SK-N-SH (cell line): ENCODE measurements around the gene KCNAB1. TPM values are rescaled to one million over a fixed set of nuclear protein-coding genes. Genes with fewer than 3 reads are reported as not detected.

Experiments
- CTCF ChIA-PET: fragments of 300-600, 350-600 bp; formaldehyde crosslinking; extraction: SDS; loops from one replicate; lab custom pipeline; 2021; lab: Yijun Ruan, JAX
- POLR2A ChIA-PET: fragments of 350-600 bp; sonication (Branson Sonifier 250); formaldehyde crosslinking; extraction: SDS; loops from one replicate; lab custom pipeline; 2020; ENCODE audit warnings: antibody characterized with exemption, inconsistent platforms; lab: Yijun Ruan, JAX
- DNase-seq: peaks from one replicate; pipeline ENCODE4 v3.0.0; 2012
- H2AFZ ChIP-seq: fragments of 200-600 bp; sonication (generic); 2 replicates; pipeline ENCODE4 v1.8.1; 2016; ENCODE audit warnings: antibody characterized with exemption, mild to moderate bottlenecking, low read depth
- H3F3A ChIP-seq: fragments of 200-600 bp; sonication (generic); replicated peaks from 2 replicates; pipeline ENCODE3; 2016; ENCODE audit warnings: antibody characterized with exemption, mild to moderate bottlenecking; ENCODE audit not compliant: insufficient read depth
- H3K27ac ChIP-seq, 2 experiments: fragments of 200-500 bp in 1 of 2; fragments of 200-600 bp in 1 of 2; sonication (Bioruptor generic) in 1 of 2; sonication (generic), shearing (Covaris generic) in 1 of 2; 2 replicates each; pipeline versions ENCODE4 v1.5.1 to v1.6.1; 2014 to 2016; ENCODE audit warnings: low read depth in 2 of 2, inconsistent platforms in 1 of 2, low read length in 1 of 2, mild to moderate bottlenecking in 1 of 2, mixed read lengths in 1 of 2
- H3K27me3 ChIP-seq: fragments of 200-600 bp; sonication (generic), shearing (Covaris generic); 2 replicates; pipeline ENCODE4 v1.6.1; 2016; ENCODE audit warnings: mixed run types; ENCODE audit not compliant: insufficient read depth
- H3K36me3 ChIP-seq, 2 experiments: fragments of 200-500 bp in 1 of 2; fragments of 200-600 bp in 1 of 2; sonication (Bioruptor generic) in 1 of 2; sonication (generic) in 1 of 2; replicated peaks in 1 of 2; 2 replicates each; pipeline versions ENCODE3 to v1.5.1; 2014 to 2016; ENCODE audit warnings: low read length in 1 of 2, mild to moderate bottlenecking in 1 of 2; ENCODE audit not compliant: insufficient read depth in 2 of 2, control insufficient read depth in 1 of 2
- H3K4me1 ChIP-seq, 2 experiments: fragments of 200-500 bp in 1 of 2; fragments of 200-600 bp in 1 of 2; sonication (Bioruptor generic) in 1 of 2; sonication (generic), shearing (Covaris generic) in 1 of 2; 2 replicates each; pipeline versions ENCODE4 v1.5.1 to v1.6.1; 2014 to 2016; ENCODE audit warnings: low read depth in 1 of 2, low read length in 1 of 2, mixed run types in 1 of 2; ENCODE audit not compliant: insufficient read depth in 2 of 2, control insufficient read depth in 1 of 2
- H3K4me2 ChIP-seq: fragments of 200-600 bp; sonication (generic), shearing (Covaris generic); 2 replicates; pipeline ENCODE4 v1.6.1; 2017; ENCODE audit warnings: mixed run types
- H3K4me3 ChIP-seq, 2 experiments: fragments of 200-500 bp in 1 of 2; fragments of 200-600 bp in 1 of 2; sonication (Bioruptor generic) in 1 of 2; sonication (generic), shearing (Covaris generic) in 1 of 2; 2 replicates each; pipeline versions ENCODE4 v1.5.1 to v1.8.1; 2014 to 2016; ENCODE audit warnings: low read depth in 2 of 2, inconsistent platforms in 1 of 2, low read length in 1 of 2, mild to moderate bottlenecking in 1 of 2, mixed read lengths in 1 of 2, moderate library complexity in 1 of 2
- H3K79me2 ChIP-seq: fragments of 200-600 bp; sonication (generic); 2 replicates; pipeline ENCODE4 v1.8.1; 2017; ENCODE audit warnings: mild to moderate bottlenecking; ENCODE audit not compliant: insufficient read depth
- H3K9ac ChIP-seq: fragments of 200-600 bp; sonication (generic); 2 replicates; pipeline ENCODE4 v1.6.1; 2017; ENCODE audit warnings: mixed run types
- H3K9me2 ChIP-seq: fragments of 200-600 bp; sonication (generic); 2 replicates; pipeline ENCODE4 v1.6.1; 2017; ENCODE audit warnings: mixed run types
- H3K9me3 ChIP-seq: fragments of 200-600 bp; sonication (generic); 2 replicates; pipeline ENCODE4 v1.6.1; 2017; ENCODE audit warnings: mixed run types, mild to moderate bottlenecking, moderate library complexity
- H4K20me1 ChIP-seq: fragments of 200-600 bp; sonication (generic); 2 replicates; pipeline ENCODE4 v1.6.1; 2017; ENCODE audit warnings: mild to moderate bottlenecking, mixed run types; ENCODE audit not compliant: insufficient read depth
- EP300 ChIP-seq, 2 experiments: IDR thresholded peaks; 2 replicates each; pipeline versions ENCODE4 v1.4.0 to v1.6.1; 2012; ENCODE audit warnings: borderline replicate concordance in 1 of 2, low read depth in 1 of 2, low read length in 1 of 2
- GATA2 ChIP-seq: sonication (generic); formaldehyde crosslinking; IDR thresholded peaks from 2 replicates; pipeline ENCODE4 v1.5.0; 2020; ENCODE audit warnings: mild to moderate bottlenecking, missing genetic modification reagents
- JUND ChIP-seq: IDR thresholded peaks from 2 replicates; pipeline ENCODE4 v1.4.0; 2012
- RAD21 ChIP-seq: IDR thresholded peaks from 2 replicates; pipeline ENCODE4 v1.6.1; 2012; ENCODE audit warnings: mild to moderate bottlenecking, low read length
- RCOR1 ChIP-seq: fragments of 150-350 bp; IDR thresholded peaks from 2 replicates; pipeline ENCODE4 v1.6.1; 2017; ENCODE audit warnings: antibody characterized with exemption, low read length
- TCF12 ChIP-seq: IDR thresholded peaks from 2 replicates; pipeline ENCODE4 v1.4.0; 2012
- YY1 ChIP-seq: IDR thresholded peaks from 2 replicates; pipeline ENCODE4 v1.4.0; 2012; ENCODE audit warnings: low read depth, mild to moderate bottlenecking
- WGBS: methylation state at CpG from one replicate; pipeline ENCODE4 v1.1.6; 2017; ENCODE audit warnings: low lambda C conversion rate; 5-methylcytosine and 5-hydroxymethylcytosine counted together
- polyA plus RNA-seq, 3 experiments: library from polyadenylated mRNA; depleted of rRNA; stranded (reverse); fragments of >200 nt; gene quantifications; 2 replicates each; pipeline ENCODE4 v1.2.3, GENCODE V29; 2012
- TF ChIP-seq, protein P1 (sequence below): IDR thresholded peaks from 2 replicates; pipeline ENCODE4 v1.4.0; 2012; ENCODE audit warnings: low read depth
- TF ChIP-seq, protein P2 (sequence below): IDR thresholded peaks from 2 replicates; pipeline ENCODE4 v1.4.0; 2012; ENCODE audit warnings: low read depth, borderline replicate concordance
- TF ChIP-seq, protein P3 (sequence below): IDR thresholded peaks from 2 replicates; pipeline ENCODE4; 2012
- TF ChIP-seq, protein P4 (sequence below): fragments of 150-350 bp; IDR thresholded peaks from 2 replicates; pipeline ENCODE4 v1.6.1; 2017; ENCODE audit warnings: antibody characterized with exemption, low read length, low read depth, borderline replicate concordance

Gene KCNAB1
- polyA plus RNA-seq, 1 of the 3 experiments (the other 2 are of a cell fraction) = 82.1 TPM

DNA sequence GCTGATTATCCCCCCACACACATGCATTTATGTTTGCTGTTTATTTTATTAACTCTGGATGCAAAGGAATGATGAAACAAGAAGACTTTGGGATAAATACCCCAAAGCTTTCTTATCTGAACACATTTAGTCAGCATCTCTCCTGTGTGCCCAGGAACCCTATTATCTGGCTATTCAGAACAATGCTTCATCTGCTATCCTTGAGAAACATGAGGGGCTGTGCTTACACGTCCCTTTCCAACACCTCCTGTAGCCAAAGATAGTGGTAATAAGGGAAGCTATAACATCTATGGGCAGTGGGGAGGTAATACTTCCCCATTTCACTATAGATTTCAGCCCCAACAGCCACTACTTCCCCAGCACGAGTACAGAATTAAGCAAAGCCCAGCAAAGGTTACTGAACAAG is 339.8 kb downstream of the KCNAB1 start (continued):
- no peak for TF ChIP-seq RAD21
- no peak for TF ChIP-seq RCOR1
- TF ChIP-seq, protein P1, sequence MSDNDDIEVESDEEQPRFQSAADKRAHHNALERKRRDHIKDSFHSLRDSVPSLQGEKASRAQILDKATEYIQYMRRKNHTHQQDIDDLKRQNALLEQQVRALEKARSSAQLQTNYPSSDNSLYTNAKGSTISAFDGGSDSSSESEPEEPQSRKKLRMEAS = no peak

DNA sequence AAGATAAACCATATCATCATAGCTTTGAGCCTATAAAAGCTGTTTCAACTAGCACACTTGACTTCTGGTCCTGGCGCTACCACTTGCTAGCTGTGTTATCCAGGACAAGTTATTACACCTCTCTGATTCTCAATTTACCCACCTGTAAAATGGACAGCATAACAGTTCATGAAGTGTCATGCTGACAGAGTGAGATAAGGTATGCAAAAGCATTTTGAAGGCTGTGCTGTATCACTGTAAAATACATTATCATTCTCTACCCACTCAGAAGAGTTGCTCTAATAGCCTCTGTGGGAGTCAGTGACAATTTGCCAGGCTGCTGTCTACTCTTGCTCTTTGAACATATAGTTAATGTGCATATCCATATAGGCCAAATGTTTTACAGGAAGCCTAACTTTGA is 341.5 kb downstream of the KCNAB1 start:
- H3K9me2 ChIP-seq = no peaks in the 10 kb centered on the region
- ChIA-PET POLR2A (no interaction called here), CTCF (interaction anchor here (1.2 to 2.1 kb wide), 4 partner anchors 11 to 310 kb away, joined by 3 to 16 read pairs (median 4); no protein-coding TSS in a partner anchor)
- no peaks in the 10 kb centered on the region for H3K27me3 ChIP-seq
- H3K36me3 ChIP-seq = peaks cover 47 to 70% of the 10 kb centered on the region in 2 experiments
- peaks cover 3% of the 10 kb centered on the region; the same call in 1 of the 2 replicates for H3K79me2 ChIP-seq
- H3F3A ChIP-seq = peaks cover 13% of the 10 kb centered on the region
- H3K4me3 ChIP-seq = no peak overlapping the region
- WGBS = 91% methylated on average over 1 of the region's 1 CpG
- TF ChIP-seq, protein P2, sequence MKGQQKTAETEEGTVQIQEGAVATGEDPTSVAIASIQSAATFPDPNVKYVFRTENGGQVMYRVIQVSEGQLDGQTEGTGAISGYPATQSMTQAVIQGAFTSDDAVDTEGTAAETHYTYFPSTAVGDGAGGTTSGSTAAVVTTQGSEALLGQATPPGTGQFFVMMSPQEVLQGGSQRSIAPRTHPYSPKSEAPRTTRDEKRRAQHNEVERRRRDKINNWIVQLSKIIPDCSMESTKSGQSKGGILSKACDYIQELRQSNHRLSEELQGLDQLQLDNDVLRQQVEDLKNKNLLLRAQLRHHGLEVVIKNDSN = no peak
- TF ChIP-seq, protein P1 = no peak
- TF ChIP-seq TCF12 = no peak
- TF ChIP-seq GATA2 = no peak
- TF ChIP-seq RAD21 = no peak
- TF ChIP-seq YY1 = no peak
- TF ChIP-seq JUND = no peak
- TF ChIP-seq, protein P3, sequence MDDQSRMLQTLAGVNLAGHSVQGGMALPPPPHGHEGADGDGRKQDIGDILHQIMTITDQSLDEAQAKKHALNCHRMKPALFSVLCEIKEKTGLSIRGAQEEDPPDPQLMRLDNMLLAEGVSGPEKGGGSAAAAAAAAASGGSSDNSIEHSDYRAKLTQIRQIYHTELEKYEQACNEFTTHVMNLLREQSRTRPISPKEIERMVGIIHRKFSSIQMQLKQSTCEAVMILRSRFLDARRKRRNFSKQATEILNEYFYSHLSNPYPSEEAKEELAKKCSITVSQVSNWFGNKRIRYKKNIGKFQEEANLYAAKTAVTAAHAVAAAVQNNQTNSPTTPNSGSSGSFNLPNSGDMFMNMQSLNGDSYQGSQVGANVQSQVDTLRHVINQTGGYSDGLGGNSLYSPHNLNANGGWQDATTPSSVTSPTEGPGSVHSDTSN = no peak
- TF ChIP-seq RCOR1 = no peak
- TF ChIP-seq, protein P4, sequence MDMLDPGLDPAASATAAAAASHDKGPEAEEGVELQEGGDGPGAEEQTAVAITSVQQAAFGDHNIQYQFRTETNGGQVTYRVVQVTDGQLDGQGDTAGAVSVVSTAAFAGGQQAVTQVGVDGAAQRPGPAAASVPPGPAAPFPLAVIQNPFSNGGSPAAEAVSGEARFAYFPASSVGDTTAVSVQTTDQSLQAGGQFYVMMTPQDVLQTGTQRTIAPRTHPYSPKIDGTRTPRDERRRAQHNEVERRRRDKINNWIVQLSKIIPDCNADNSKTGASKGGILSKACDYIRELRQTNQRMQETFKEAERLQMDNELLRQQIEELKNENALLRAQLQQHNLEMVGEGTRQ = no peak
- no peak for TF ChIP-seq EP300 (IDR thresholded peaks at IDR 0.05; ENCODE audit: borderline replicate concordance in 1 of 2, low read depth in 1 of 2, low read length in 1 of 2)
- H2AFZ ChIP-seq = no peak overlapping the region
- H3K27ac ChIP-seq = no peak overlapping the region
- H4K20me1 ChIP-seq = no peaks in the 10 kb centered on the region
- no peaks in the 10 kb centered on the region for H3K9me3 ChIP-seq
- no peak overlapping the region for H3K4me2 ChIP-seq
- no peaks in the 10 kb centered on the region for H3K4me1 ChIP-seq
- no peak overlapping the region for H3K9ac ChIP-seq
- no peak for DNase-seq

DNA sequence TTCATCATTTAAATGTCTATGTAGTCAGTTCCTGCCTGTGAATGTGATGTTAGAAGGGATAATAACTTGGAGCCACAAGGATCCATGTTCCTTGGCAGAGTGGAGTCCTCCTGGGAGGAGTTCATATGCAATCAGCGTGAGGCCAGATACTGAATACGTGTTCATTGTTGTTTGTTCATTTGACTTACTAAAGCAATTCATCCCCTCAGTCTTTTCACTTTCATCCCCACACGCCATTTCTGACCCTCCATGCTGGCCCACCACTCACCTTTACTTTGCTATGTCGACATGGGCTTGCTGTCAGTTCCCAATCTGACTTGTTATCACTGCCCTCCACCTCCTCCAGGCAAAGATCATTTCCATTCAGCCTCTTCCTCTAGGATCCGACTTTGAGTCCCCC is 342.7 kb downstream of the KCNAB1 start:
- Histone ChIP-seq H2AFZ (no peak overlapping the region), H3K4me3 (no peak overlapping the region), H3F3A (peaks cover 10% of the 10 kb centered on the region), H3K4me1 (no peaks in the 10 kb centered on the region), H3K27me3 (no peaks in the 10 kb centered on the region), H4K20me1 (no peaks in the 10 kb centered on the region), H3K4me2 (no peak overlapping the region)
- WGBS = 95% methylated on average over 5 of the region's 5 CpGs
- POLR2A ChIA-PET = no interaction called here
- TF ChIP-seq TCF12 = no peak
- TF ChIP-seq, all 33 proteins: peak for 0
- DNase-seq = no peak
- CTCF ChIA-PET = no interaction called here
- Histone ChIP-seq H3K9me3 (no peaks in the 10 kb centered on the region), H3K27ac (no peak overlapping the region; a peak in 2 of 4 replicates), H3K79me2 (peaks cover 5% of the 10 kb centered on the region; the same call in 1 of the 2 replicates), H3K9me2 (no peaks in the 10 kb centered on the region), H3K9ac (no peak overlapping the region), H3K36me3 (peaks cover 35 to 69% of the 10 kb centered on the region in 2 experiments)
